ENCODE measurements around the gene RAB25.
"Not testable (repeated sequence)": the region's sequence is repeated elsewhere in the genome, so short reads cannot be mapped to it uniquely, and the experiment has no call there.

The RAB25 gene

DNA sequence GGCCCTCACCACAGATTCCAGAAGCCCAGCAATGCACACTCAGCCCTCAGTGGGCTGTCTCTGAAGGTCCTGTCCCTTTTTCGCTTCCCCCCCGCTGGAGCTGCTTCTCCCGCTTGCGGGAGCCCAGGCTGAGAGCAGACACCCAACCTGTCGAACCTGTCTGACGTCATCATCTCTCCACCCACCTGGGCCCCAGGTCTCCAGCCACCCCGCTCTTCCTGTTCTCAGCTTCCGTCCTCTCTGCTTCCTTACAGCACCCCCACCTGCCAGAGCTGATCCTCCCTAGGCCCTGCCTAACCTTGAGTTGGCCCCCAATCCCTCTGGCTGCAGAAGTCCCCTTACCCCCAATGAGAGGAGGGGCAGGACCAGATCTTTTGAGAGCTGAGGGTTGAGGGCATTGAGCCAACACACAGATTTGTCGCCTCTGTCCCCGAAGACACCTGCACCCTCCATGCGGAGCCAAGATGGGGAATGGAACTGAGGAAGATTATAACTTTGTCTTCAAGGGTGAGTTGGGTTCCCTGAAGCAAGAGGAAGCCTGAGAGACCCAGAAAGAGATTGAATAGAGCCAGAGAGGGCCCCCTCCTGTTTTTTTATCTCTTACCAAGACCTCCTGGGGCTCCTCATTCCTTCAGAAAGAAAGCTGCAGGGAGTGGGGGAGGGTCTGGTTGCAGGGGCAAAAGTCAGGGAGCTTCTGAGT is at the start of gene RAB25:
TSS of gene RAB25 (plus strand) at position 224 of the 700 bp plus-strand sequence. CDS start at position 465, 241 bp downstream.
- in situ Hi-C loops (cut with MboI; ENCODE audit: low sequenced_read_pairs), result no loop called here

DNA sequence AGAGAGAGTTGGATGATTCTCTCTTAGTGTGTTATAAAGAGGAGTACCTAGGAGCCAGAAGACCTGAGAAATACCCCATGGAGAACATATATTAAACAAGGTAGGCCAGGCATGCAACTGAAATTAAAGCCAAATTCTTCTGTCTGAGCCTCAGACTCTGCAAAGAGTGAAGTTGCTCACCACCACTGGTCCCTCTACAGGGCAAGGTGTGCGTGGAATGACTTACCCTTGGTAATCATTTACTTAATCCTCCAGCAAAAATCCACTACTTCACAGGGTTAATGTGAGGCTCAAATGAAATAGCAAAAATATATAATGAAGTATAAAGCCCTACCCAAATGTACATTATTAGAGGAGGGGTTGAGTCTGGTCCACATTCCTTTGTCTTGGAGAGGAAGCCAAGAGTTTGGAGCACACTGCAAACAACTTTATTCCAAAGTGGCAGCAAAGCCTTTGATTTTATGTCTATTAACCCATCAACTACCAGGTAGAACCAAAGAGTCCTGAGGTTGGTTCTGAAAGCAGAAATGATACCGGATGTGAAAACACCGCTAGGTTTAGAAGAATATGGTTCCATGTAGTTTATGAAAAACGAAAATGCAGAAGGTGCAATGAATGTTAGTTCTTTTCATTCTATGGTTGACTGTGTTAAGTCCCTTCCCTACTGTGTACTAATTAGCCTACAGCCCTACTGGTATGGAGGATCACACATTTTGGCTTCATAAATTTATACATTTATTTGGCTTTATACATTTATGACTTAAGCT is 48.7 kb upstream of the RAB25 start:
- in situ Hi-C loops (cut with MboI; ENCODE audit: low sequenced_read_pairs), result no loop called here

DNA sequence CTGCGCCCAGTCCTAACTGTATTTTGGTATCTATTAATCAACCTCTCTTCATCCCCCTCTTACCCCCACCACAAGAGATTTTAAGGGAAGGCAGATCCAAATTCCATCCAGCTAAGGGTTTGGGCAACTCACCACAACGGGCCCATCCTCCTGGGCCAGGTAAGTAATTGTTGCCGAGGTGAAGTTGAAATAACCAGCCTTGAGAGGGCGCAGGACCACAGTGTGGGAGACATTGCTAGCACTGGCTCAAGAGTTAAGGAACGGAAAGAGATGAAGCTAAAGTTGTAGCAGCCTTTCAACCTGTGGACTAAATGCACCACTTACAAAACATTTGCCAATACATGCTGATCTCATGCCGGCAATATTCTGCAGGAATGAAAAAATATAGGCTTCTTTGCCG is 46.1 kb upstream of the RAB25 start:
- in situ Hi-C loops (cut with MboI; ENCODE audit: low sequenced_read_pairs), result no loop called here

DNA sequence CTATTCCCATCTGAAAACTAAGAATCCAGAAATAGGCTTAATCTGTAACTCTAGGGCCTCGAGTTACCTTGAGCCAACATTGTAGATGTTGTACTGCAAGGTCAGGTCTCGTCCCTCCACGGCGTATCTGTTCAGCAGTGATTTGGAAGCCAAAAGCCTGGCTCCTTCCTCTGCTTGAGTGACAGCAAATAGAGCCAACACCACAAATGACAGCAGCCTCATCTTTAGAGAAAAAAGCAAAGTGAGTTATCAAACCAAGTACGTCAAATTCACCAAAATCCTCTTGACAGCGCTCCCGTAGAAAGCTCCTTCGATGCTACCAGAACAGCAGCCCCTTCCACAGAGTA is 41.0 kb upstream of the RAB25 start:
- in situ Hi-C loops (cut with MboI; ENCODE audit: low sequenced_read_pairs), result no loop called here

DNA sequence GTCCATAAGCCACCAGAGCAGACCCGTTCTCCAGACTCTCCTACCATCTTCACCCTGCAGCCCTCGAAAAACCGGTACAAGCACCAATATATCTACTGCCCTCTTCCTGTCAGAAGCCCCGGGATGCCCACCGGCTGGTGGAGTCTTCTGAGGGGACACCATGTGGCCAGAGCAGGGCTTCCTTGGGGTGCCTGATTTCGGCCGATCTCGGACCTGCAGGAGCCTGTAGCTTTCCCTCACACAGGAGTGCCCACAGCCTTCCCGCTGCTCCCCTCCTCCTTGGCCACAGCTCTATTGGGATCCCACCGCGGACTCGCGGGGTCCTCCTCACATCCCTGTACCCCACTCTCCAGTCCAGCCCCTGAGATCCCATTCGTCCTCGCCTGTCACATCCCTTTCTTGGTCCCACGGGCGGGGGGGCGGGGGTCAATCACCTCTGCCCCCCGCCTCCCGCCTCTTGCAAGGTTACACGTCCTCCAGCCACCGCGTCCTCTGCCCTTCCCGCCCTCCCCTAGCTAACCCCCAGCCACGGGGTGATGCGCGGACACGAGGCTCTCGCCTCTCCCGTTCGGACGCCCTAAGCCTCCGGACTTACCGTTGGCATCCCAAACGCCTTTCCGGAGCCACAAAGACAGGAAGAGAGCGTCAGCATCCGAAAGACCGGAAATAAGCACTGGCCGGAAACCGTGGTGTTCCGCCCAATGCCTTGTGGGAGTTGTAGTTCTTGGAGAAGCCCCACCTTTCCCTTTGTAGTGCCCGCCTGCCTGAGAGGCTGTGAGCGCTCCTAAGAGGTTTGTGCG is 40.5 kb upstream of the RAB25 start, which contains the start of gene SSR2:
TSS of gene SSR2 (minus strand) at position 659 of the 800 bp plus-strand sequence. CDS start 784 bp downstream, outside the sequence.
- in situ Hi-C loops (cut with MboI; ENCODE audit: low sequenced_read_pairs), result no loop called here

DNA sequence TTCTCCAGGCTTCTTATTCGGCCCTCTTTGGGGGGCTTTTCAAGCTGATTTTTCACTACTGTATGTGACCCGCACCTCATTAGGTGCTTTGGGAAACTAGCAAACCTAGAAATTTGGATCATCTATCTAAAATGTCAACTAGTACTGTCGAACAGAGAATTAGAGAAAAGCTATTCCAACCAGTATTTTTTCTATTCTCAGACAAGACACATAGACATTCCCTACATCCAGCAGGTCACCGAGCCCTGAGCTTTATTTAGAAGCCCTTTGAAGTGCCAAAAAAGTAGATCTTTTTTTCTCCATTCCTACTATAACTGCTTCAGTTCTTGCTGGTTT is 39.9 kb upstream of the RAB25 start:
- in situ Hi-C loops (cut with MboI; ENCODE audit: low sequenced_read_pairs), result no loop called here

DNA sequence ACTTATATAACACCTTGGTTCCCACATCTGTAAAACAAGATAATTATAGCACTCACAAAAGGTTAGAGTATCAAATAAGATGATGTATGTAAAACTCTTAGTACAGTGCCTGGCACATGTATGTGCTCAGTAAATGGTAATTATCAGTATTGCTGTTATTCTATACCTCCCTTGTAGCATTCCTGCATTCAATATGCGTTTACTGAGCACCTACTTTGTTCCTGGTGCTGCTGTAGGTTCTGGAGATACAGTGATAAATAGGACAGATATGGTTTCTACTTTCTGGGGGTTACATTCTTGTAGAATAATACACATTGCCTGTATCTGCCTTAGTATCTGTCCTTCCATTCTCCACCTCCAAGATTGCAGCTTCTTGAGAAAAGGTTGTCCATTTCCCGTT is 39.0 kb upstream of the RAB25 start:
- in situ Hi-C loops (cut with MboI; ENCODE audit: low sequenced_read_pairs), result no loop called here

DNA sequence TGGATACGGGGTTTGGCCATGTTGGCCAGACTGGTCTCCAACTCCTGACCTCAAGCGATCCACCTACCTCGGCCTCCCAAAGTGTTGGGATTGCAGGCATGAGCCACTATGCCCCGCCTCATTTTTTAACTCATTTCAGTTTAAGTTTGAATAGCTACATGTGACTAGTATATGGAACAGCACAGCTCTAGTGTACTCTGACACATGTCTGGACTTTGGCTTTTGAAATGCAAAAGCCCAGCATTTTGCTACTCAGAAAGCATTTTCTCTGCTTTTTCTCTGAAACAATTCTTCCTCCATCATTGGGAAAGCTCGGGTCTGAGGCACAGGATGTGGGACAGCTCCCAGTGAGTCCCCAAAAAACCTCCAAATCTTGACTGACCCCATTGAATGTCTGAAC is 36.2 kb upstream of the RAB25 start:
- in situ Hi-C loops (cut with MboI; ENCODE audit: low sequenced_read_pairs), result no loop called here

DNA sequence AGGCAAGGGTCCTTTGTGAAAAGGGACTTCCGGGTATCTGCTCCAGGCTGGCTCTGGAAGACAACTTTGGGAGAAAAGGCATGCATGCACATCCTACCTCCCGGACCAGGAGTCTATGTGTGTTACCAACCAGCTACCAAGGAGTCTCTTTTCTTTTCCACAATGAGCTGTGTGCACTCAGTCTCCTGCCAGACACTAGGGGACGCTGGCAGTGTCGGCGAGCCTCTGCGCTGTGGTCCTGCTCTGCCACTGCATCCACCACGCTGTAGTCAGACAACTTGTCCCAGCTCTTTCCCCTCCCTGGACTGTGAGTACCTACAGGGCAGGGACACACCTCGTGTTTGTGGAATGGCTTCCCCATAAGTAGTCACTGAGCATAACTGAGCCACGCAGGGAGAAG is 35.1 kb upstream of the RAB25 start:
- in situ Hi-C loops (cut with MboI; ENCODE audit: low sequenced_read_pairs), result no loop called here

DNA sequence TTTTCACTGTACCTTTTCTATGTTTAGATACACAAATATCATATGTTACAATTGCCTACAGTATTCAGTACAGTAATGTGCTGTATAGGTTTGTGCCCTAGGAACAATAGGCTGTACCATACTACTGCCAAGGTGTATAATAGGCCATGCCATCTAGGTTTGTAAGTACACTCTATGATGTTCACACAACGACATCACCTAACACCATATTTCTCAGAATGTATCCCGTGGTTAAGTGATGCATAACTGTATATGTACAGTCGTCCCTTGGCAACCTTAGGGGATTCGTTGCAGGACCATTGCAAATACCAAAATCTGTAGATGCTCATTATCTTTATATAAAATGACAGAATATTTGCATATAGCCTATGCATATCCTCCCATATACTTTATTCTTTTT is 34.4 kb upstream of the RAB25 start:
- in situ Hi-C loops (cut with MboI; ENCODE audit: low sequenced_read_pairs), result no loop called here

DNA sequence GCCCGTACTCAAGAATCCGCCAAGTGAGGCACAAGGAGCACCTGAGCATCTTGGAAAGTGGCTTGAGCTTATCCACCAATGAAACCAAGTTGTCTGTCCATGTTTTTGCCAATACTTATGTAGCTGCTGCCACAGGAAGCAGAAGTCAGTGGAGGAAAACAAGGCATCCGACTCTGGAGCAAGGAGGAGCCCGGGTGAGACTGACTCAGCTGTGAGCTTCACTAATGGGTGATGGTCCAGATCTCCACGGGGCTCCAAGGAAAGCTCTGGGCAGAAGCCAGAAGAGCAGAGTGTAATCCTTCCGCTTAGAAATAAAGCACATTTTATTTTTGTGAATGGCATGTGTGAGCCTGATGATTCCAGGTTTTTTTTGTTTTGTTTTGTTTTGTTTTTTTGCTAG is 27.9 kb upstream of the RAB25 start:
- in situ Hi-C loops (cut with MboI; ENCODE audit: low sequenced_read_pairs), result no loop called here

DNA sequence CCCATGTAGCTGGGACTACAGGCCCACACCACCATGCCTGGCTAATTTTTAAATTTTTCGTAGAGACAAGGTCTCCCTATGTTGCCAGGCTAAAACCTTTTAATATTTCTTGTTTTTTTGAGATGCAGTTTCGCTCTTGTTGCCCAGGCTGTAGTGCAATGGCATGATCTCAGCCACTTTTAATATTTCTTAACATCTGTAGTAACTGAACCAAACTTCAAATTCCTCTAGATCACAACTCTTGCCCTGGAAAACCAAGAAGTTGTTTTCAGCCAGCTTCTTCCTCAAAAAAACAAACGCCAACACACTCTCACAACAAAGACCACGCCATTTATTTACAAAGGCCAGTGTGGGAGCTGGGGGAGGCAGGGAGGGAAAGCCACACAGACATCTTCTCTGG is 26.0 kb upstream of the RAB25 start:
- in situ Hi-C loops (cut with MboI; ENCODE audit: low sequenced_read_pairs), result not testable (repeated sequence)

DNA sequence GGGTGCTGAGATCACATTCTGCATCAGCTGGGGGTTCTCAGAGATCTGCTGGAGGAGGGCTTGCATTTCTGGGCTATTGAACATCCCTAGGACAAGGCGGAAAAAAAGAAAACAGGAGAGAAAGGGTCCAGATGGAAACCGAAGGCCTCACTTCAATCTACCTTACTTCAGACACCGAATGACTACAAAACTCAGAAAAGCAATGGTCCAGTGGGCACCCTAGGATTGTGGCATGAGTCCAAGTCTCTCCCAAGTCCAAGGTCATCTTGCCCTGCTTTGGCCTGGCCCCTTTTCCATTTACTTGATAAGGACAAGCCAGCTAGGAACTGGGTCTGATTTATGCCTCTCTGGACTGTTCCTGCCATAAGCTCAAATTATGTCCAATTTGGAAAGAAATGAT is 18.1 kb upstream of the RAB25 start:
- in situ Hi-C loops (cut with MboI; ENCODE audit: low sequenced_read_pairs), result no loop called here

DNA sequence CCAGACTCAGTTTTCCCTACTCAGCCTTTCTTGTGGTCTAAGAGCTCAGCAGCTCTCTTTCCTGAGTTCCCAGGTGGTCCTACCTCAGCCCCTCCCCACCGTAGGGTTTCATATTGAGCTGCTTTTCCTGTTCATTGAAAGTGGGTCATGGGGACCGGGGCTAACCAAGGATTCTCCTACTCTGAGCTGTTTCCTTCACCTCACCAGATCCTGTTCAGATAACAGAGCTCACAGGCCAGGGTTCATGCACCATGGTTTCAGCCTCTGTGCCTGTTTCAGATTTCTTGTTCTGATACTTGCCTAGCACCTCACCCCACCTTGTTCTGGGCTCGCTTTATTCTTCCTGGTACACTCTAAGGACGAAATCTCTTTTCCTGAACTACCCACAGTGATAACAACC is 15.9 kb upstream of the RAB25 start:
- in situ Hi-C loops (cut with MboI; ENCODE audit: low sequenced_read_pairs), result no loop called here

DNA sequence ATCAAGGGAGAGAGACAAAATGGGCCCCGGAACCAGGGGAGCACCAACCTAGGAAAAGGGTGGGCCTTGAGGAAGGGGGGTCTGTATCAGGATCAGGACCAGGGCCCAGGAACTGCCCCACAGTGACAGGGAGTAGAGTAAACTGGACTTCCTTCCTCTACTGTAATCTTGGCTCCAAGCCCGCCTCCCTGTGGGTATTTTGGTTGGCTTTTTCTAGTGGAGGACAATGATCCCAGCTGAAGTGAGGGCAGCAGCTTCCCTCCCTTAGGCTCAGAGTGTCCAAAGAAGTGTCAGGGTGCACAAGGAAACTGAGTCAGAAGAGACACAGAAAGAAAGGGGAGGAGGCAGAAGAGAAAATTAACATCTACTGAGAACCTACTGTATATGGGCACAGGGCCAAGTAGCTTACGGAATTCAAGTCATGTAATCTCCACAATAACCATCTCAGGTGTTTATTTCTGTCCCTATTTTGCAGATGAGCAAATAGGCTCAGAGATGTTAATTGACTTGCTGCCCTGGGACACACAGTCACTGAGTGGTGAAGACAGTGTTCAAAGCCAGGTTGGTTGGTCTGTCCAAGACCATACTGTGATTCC is 12.2 kb upstream of the RAB25 start:
- in situ Hi-C loops (cut with MboI; ENCODE audit: low sequenced_read_pairs), result no loop called here

DNA sequence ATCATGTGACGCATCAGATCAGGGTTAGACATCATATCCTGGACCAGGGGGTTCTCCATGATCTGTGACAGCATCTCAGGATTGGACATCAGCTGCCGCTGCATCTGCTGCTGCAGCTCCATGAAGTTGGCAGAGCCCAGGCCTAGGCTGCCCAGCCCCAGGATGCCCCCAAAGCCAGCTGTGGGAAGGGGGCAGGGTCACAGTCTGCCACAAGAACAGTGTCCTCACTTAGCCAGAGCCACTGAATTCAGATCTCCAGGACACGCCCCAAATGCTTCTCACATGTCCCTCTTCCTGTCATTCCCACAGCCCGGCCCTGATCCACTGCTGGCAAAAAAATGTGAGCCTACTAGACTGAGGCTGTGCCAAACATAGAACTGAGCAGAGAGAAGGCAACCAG is 10.6 kb upstream of the RAB25 start:
- in situ Hi-C loops (cut with MboI; ENCODE audit: low sequenced_read_pairs), result no loop called here

DNA sequence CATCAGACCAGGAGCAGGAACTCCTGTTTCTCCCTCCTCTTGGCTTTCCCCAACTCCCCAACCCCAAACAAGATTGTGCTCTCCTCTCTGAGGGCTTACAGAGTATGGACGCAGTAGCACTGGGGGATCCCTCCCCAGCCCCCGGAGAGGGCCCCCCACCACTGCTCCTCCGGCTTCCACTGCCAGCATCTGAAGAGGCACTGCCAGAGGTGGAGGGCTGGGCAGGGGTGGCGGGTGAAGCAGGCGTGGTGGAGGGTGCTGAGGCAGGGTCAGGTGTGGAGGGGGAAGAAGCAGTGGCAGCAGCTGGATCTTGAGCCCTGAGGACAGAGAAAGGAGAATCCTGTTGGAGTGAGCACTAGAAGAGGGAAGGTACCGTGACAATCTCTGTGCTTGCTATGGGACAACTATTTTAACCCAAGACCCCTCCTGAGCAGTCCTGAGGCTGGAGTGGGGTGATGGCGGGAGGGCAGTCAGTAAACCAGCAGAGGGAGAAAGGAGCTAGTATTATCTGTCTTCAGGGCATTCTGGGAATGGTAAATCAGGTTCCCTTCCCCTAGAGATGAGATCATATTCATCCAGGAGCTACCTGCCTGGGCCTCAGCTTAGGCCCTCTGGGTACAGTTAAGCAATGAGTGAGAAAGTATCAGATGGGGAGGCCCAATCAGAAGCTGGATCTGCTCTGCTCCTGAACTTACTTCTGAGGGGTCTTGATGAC is 9.8 kb upstream of the RAB25 start:
- in situ Hi-C loops (cut with MboI; ENCODE audit: low sequenced_read_pairs), result no loop called here

DNA sequence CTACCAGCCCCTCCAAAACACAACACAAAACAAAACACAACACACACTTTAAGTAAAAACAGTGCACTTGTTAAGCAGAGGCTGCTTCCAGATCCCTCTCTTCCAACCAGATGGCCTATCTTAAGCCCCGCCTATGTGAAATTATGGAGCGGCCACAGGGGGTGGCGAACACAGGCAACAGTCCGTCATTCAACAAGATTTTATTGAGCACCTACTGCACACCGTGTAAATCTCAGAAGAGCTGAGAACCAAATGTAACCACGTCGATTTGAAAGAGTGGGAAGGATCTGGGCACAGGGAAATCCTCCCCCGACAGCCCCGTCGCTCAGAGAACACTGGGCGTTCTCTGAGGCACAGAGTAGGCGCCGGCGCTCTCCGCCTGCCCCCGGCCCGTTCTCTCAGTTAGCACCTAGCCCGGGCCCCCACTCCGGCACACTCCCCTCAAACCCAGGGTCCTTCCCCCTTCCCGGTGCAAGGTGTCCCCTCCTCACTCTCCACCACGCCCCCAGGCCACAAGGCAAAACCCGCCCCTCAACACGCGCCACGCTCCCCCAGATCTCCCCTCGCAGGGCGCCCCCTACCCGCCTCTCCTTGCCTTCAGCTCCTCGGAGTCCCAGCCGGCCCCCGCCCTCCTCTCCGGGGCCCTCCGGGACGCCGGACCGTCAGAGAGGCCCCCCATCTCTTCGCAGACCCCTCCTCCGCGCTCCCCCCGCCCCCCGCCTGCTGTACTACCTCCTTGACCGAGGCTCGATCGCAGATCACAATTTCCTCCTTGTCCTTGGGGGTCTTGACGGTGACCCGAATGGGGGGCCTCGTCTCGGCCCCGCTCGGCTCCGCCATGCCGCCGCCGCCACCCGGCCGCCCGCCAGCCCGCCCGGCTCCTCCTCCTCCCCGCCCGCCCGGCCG is 7.8 kb upstream of the RAB25 start:
- in situ Hi-C loops (cut with MboI; ENCODE audit: low sequenced_read_pairs), result no loop called here

DNA sequence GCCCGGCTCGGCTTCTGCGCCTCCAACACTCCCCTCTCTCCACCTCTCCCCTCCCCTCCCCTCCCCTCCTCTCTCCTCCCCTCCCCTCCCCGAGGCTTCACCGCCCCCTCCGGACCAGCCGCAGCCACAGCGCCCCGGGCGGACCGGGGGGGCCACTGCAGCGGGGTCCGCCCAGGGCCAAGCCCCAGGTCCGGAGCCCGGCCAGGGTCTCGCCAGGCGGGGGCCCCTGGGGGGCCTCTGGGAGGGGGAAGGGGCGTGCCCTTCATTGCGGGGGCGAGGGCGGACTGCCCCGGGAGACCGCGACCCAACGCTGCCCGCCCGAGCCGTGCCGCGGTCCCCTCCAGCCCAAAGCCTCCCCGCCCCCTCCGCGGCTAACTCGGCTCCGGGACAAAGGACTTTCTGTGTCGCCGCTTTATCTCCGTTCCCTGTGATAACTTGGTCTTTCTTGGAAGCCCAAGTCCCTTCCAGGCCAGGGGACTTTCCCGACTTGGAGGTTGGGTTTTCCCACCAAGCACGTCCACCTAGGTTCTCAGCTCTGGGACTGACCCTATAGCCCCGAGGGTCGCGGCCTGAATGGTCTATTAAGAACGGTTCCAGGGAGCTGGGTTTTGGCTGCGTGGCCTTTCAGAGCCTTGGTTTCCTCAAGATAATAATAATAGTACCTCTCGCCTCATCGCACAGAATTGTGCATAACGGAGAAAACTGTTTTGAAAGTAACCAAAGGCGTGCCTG is 7.0 kb upstream of the RAB25 start, which contains the start of gene UBQLN4:
TSS of gene UBQLN4 (minus strand) at position 31 of the 732 bp plus-strand sequence. CDS start 97 bp downstream, outside the sequence.
- in situ Hi-C loops (cut with MboI; ENCODE audit: low sequenced_read_pairs), result no loop called here
